Astrocyte (in vitro differentiated cells and primary cell): ENCODE results near the gene ZNF408. TPM values are rescaled to one million over a fixed set of nuclear protein-coding genes. Genes with fewer than 3 reads are reported as not detected.
A peak's percentile ranks its signal among the peaks of the same experiment; 100 is the strongest.

Experiments
- DNase-seq: peaks from one replicate; pipeline ENCODE4 v3.0.0-alpha.2; 2010; ENCODE audit warnings: low read depth
- FAIRE-seq: peaks from 2 replicates; lab custom pipeline; 2011; peaks lifted over from hg19 to GRCh38; lab: Jason Lieb, UNC
- H2AFZ ChIP-seq: 2 replicates; pipeline ENCODE4 v1.6.0; 2012; ENCODE audit warnings: low read depth, low read length, inconsistent platforms
- H3K27ac ChIP-seq: 2 replicates; pipeline ENCODE4 v1.5.1; 2011; ENCODE audit warnings: low read depth, low read length, inconsistent platforms
- H3K27me3 ChIP-seq: 2 replicates; pipeline ENCODE4 v1.6.0; 2011; ENCODE audit warnings: low read length, inconsistent platforms; ENCODE audit not compliant: insufficient read depth
- H3K36me3 ChIP-seq: 2 replicates; pipeline ENCODE4 v1.5.1; 2011; ENCODE audit warnings: low read length, inconsistent platforms; ENCODE audit not compliant: insufficient read depth
- H3K4me1 ChIP-seq: 2 replicates; pipeline ENCODE4 v1.5.1; 2011; ENCODE audit warnings: low read length, inconsistent platforms; ENCODE audit not compliant: insufficient read depth
- H3K4me2 ChIP-seq: 2 replicates; pipeline ENCODE4 v1.6.0; 2012; ENCODE audit warnings: low read length, inconsistent platforms
- H3K4me3 ChIP-seq: 2 replicates; pipeline ENCODE4 v1.5.1; 2011; ENCODE audit warnings: low read depth, mild to moderate bottlenecking, low read length, inconsistent platforms; ENCODE audit not compliant: insufficient read depth
- H3K79me2 ChIP-seq: 2 replicates; pipeline ENCODE4 v1.6.0; 2012; ENCODE audit warnings: mild to moderate bottlenecking, low read length, inconsistent platforms; ENCODE audit not compliant: insufficient read depth
- H3K9ac ChIP-seq: 2 replicates; pipeline ENCODE4 v1.6.0; 2012; ENCODE audit warnings: mild to moderate bottlenecking, low read length, inconsistent platforms
- H3K9me3 ChIP-seq: 2 replicates; pipeline ENCODE4 v1.5.1; 2012; ENCODE audit warnings: low read depth, mild to moderate bottlenecking, low read length, inconsistent platforms; ENCODE audit not compliant: insufficient read depth
- H4K20me1 ChIP-seq: 2 replicates; pipeline ENCODE4 v1.6.0; 2012; ENCODE audit warnings: low read length, inconsistent platforms; ENCODE audit not compliant: insufficient read depth
- H3K27ac Mint-ChIP-seq: one replicate; pipeline ENCODE4 v1.8.0; 2021; ENCODE audit warnings: mild to moderate bottlenecking, mixed read lengths; ENCODE audit not compliant: unreplicated experiment
- H3K27me3 Mint-ChIP-seq: one replicate; pipeline ENCODE4 v1.8.0; 2021; ENCODE audit warnings: low read depth, mixed read lengths; ENCODE audit not compliant: unreplicated experiment
- H3K36me3 Mint-ChIP-seq: one replicate; pipeline ENCODE4 v1.8.0; 2021; ENCODE audit warnings: low read depth, mixed read lengths; ENCODE audit not compliant: unreplicated experiment
- H3K4me1 Mint-ChIP-seq: one replicate; pipeline ENCODE4 v1.8.0; 2021; ENCODE audit warnings: low read depth, mixed read lengths; ENCODE audit not compliant: unreplicated experiment
- H3K4me3 Mint-ChIP-seq: one replicate; pipeline ENCODE4 v1.8.0; 2021; ENCODE audit warnings: mild to moderate bottlenecking, moderate library complexity, mixed read lengths; ENCODE audit not compliant: unreplicated experiment
- H3K9me3 Mint-ChIP-seq: one replicate; pipeline ENCODE4 v1.8.0; 2021; ENCODE audit warnings: mild to moderate bottlenecking, mixed read lengths; ENCODE audit not compliant: unreplicated experiment
- EZH2 ChIP-seq: IDR thresholded peaks from 2 replicates; pipeline ENCODE4 v1.6.1; 2012; ENCODE audit warnings: mild to moderate bottlenecking, low read length, inconsistent platforms; ENCODE audit not compliant: insufficient read depth
- total RNA-seq: library from RNA; stranded (reverse); gene quantifications from 2 replicates; pipeline ENCODE4 v1.2.1, GENCODE V29; 2021
- TF ChIP-seq, protein P1 (sequence below): IDR thresholded peaks from 2 replicates; pipeline ENCODE4 v1.5.1; 2011; ENCODE audit warnings: low read depth, mild to moderate bottlenecking, inconsistent platforms, low read length, moderate library complexity; ENCODE audit not compliant: insufficient read depth

Gene ZNF408
- total RNA-seq, 1 donor from 2014 or later: 18.3 TPM

DNA sequence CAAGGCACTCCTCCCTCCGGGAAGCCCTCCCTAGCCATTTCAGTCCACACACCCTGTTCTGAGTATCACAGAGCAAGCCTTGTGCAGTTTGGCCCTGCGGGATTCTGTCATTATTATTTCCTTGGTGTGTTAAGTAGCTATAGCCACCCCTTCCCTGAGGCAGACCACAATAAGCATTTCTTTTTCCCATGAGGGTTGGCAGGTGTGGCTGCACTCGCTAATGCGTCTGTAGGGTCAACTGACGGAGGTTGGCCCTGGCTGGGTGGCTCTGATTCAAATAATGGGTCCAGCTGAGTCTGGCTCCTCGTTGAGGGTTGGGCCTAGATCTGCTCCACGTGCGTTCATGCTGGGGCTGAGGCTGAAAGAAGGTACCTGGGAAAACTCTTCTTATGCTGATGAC lies 23.3 kb downstream of the ZNF408 start:
- Histone ChIP-seq H3K4me3 (no peak overlapping the region), H2AFZ (peak overlapping the region; percentile 60), H3K9ac (no peak overlapping the region), H3K79me2 (no peaks in the 10 kb centered on the region), H3K4me2 (no peak overlapping the region), H4K20me1 (no peaks in the 10 kb centered on the region), H3K4me1 (no peaks in the 10 kb centered on the region), H3K36me3 (no peaks in the 10 kb centered on the region), H3K27me3 (no peaks in the 10 kb centered on the region), H3K27ac (no peak overlapping the region), H3K9me3 (no peaks in the 10 kb centered on the region)
- H3K4me1 Mint-ChIP-seq: peaks cover 10% of the 10 kb centered on the region
- TF ChIP-seq EZH2: no peak
- TF ChIP-seq, protein P1, sequence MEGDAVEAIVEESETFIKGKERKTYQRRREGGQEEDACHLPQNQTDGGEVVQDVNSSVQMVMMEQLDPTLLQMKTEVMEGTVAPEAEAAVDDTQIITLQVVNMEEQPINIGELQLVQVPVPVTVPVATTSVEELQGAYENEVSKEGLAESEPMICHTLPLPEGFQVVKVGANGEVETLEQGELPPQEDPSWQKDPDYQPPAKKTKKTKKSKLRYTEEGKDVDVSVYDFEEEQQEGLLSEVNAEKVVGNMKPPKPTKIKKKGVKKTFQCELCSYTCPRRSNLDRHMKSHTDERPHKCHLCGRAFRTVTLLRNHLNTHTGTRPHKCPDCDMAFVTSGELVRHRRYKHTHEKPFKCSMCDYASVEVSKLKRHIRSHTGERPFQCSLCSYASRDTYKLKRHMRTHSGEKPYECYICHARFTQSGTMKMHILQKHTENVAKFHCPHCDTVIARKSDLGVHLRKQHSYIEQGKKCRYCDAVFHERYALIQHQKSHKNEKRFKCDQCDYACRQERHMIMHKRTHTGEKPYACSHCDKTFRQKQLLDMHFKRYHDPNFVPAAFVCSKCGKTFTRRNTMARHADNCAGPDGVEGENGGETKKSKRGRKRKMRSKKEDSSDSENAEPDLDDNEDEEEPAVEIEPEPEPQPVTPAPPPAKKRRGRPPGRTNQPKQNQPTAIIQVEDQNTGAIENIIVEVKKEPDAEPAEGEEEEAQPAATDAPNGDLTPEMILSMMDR: no peak
- H3K9me3 Mint-ChIP-seq: no peaks in the 10 kb centered on the region
- FAIRE-seq (no peak), DNase-seq (peak; percentile 15)
- H3K4me3 Mint-ChIP-seq: no peak overlapping the region
- no peak overlapping the region for H3K27ac Mint-ChIP-seq
- peaks cover 3% of the 10 kb centered on the region for H3K36me3 Mint-ChIP-seq
- peaks cover 3% of the 10 kb centered on the region for H3K27me3 Mint-ChIP-seq

DNA sequence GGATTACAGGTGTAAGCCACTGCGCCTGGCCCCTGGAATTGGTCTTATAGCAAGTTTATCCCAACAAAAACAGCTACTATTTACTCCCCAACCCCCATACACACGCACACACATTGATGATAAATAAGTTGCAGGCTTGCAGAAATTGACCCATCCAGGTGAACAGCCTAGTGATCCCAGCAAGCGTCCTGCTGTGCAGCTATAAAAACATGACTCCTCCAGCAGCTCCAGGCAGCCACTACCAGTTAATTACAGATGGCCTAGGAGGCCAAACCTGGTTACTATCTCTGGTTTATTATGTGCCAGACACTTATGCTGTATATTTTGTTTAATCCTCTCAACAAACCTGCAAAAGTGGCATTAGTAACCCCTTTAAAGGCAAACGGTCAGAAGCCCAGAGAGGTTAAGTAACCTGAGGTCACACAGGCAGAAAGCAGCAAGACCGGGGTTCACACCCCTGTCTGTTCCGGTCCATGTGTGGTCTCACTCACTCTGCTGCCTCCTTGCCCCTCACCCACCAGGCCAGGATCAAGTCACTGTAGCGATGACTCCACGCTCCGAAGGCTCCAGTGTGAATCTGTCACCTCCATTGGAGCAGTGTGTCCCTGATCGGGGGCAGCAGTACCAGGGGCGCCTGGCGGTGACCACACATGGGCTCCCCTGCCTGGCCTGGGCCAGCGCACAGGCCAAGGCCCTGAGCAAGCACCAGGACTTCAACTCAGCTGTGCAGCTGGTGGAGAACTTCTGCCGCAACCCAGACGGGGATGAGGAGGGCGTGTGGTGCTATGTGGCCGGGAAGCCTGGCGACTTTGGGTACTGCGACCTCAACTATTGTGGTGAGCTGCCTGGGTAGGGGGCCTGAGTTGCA lies 24.7 kb downstream of the ZNF408 start:
- Histone ChIP-seq H3K27me3 (no peaks in the 10 kb centered on the region), H3K4me3 (no peak overlapping the region), H3K27ac (no peak overlapping the region), H3K79me2 (no peaks in the 10 kb centered on the region), H3K9ac (no peak overlapping the region), H4K20me1 (no peaks in the 10 kb centered on the region), H3K4me1 (no peaks in the 10 kb centered on the region), H3K36me3 (no peaks in the 10 kb centered on the region), H2AFZ (no peak overlapping the region), H3K9me3 (no peaks in the 10 kb centered on the region), H3K4me2 (no peak overlapping the region)
- H3K27me3 Mint-ChIP-seq: peaks cover 6% of the 10 kb centered on the region
- TF ChIP-seq, protein P1: no peak
- no peak for TF ChIP-seq EZH2
- peaks cover 10% of the 10 kb centered on the region for H3K4me1 Mint-ChIP-seq
- DNase-seq: no peak
- no peaks in the 10 kb centered on the region for H3K9me3 Mint-ChIP-seq
- H3K36me3 Mint-ChIP-seq: peaks cover 3% of the 10 kb centered on the region
- H3K4me3 Mint-ChIP-seq: peak overlapping the region; percentile 54
- H3K27ac Mint-ChIP-seq: no peak overlapping the region
- no peak for FAIRE-seq
